PC-3 (cell line): Measurements from ENCODE around the gene DHFR.

Experiments
- EZH2 ChIP-seq: fragments of 300-600 bp; sonication (generic); IDR thresholded peaks from one replicate; pipeline ENCODE4 v1.6.1; 2017; ENCODE audit warnings: antibody characterized with exemption, mild to moderate bottlenecking, low read length; ENCODE audit not compliant: unreplicated experiment
- TF ChIP-seq, protein P1 (sequence below): fragments of 300-600 bp; sonication (generic); conservative IDR thresholded peaks from 2 replicates; pipeline ENCODE4 v1.5.1; 2017; ENCODE audit warnings: antibody characterized with exemption, low read depth, mild to moderate bottlenecking, low read length

DNA sequence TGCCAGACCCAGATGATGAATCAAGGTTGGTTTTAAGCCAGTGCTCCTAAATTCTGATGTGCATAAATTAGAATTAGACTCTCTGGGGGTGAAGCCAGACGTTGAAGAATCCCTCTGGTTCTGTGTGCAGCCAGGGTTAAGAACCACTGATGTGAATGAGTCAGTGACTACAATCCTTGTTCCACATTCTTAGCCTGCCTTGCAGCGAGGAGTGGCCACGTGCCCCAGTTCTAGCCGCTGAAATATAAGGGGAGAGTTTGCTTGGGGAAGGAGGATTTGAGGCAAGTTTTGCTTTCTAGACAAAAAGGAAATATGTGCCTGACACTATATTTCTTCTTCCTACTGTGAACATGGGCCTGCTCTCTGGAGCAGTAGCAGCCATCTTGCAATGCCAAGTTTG is 34.6 kb downstream of the DHFR start:
- TF ChIP-seq, protein P1, sequence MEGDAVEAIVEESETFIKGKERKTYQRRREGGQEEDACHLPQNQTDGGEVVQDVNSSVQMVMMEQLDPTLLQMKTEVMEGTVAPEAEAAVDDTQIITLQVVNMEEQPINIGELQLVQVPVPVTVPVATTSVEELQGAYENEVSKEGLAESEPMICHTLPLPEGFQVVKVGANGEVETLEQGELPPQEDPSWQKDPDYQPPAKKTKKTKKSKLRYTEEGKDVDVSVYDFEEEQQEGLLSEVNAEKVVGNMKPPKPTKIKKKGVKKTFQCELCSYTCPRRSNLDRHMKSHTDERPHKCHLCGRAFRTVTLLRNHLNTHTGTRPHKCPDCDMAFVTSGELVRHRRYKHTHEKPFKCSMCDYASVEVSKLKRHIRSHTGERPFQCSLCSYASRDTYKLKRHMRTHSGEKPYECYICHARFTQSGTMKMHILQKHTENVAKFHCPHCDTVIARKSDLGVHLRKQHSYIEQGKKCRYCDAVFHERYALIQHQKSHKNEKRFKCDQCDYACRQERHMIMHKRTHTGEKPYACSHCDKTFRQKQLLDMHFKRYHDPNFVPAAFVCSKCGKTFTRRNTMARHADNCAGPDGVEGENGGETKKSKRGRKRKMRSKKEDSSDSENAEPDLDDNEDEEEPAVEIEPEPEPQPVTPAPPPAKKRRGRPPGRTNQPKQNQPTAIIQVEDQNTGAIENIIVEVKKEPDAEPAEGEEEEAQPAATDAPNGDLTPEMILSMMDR, result no peak
- TF ChIP-seq EZH2, result no peak
